Esophagus muscularis mucosa (tissue), 3 donors: ENCODE data around the gene METTL26.

Experiments
- POLR2A ChIP-seq: fragments of 450-650 bp; IDR thresholded peaks from one replicate; pipeline ENCODE4 v1.6.1; 2017; ENCODE audit warnings: antibody characterized with exemption, moderate library complexity, mild to moderate bottlenecking, low read depth
- TF ChIP-seq, protein P1 (sequence below), 3 experiments: fragments of 200-600 bp in 2 of 3; fragments of 450-650 bp in 1 of 3; sonication (generic) in 2 of 3; IDR thresholded peaks; one replicate each; pipeline ENCODE4 v1.5.1; 2017 to 2019; ENCODE audit warnings: antibody characterized with exemption in 3 of 3, mild to moderate bottlenecking in 2 of 3, moderate library complexity in 1 of 3

DNA sequence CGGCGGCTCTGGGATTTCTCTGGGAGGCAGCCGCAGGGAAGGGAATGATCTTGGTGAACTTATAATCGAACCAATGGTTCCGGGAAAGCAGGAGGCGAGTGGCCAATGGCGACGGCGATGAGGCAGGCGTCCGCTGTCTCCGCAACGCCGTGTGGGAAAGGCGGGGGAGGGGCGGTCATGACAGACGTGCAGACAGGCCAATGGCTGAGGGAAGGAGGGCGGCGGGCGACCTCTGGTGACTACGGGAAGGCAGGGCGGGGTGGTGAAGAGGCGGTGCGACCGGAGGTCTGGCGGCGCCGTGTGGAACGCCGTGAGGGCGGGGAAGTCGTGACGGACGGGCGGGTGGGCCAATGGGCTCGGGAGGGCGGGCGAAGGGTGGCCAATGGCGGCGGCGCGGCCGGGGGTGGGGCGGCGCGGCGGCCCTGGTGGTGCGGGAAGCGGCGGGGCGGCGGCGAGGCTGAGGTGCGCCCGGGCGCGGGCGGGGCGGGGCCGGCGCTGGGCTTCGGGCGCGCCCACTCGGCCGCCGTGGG, 46.4 kb downstream of the METTL26 start, which contains the start of gene RAB40C:
- no peak for TF ChIP-seq POLR2A
- TF ChIP-seq, protein P1, sequence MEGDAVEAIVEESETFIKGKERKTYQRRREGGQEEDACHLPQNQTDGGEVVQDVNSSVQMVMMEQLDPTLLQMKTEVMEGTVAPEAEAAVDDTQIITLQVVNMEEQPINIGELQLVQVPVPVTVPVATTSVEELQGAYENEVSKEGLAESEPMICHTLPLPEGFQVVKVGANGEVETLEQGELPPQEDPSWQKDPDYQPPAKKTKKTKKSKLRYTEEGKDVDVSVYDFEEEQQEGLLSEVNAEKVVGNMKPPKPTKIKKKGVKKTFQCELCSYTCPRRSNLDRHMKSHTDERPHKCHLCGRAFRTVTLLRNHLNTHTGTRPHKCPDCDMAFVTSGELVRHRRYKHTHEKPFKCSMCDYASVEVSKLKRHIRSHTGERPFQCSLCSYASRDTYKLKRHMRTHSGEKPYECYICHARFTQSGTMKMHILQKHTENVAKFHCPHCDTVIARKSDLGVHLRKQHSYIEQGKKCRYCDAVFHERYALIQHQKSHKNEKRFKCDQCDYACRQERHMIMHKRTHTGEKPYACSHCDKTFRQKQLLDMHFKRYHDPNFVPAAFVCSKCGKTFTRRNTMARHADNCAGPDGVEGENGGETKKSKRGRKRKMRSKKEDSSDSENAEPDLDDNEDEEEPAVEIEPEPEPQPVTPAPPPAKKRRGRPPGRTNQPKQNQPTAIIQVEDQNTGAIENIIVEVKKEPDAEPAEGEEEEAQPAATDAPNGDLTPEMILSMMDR (IDR thresholded peaks at IDR 0.05) = peak in 1 of 3 experiments; percentile 17
